A549 (cell line): Measurements from ENCODE around the gene PES1. TPM values are rescaled to one million over a fixed set of nuclear protein-coding genes. Genes with fewer than 3 reads are reported as not detected.

Source experiments
- ATAC-seq, 2 experiments: fragments of 200-7000 bp in 1 of 2; fragments of >200 bp in 1 of 2; cut with Nextera tagmentation in 1 of 2; cut with Tn5 transposase in 1 of 2; 3 replicates each; pipeline versions ENCODE4 v1.8.0 to v1.9.1; 2018 to 2020; ENCODE audit warnings: mild to moderate bottlenecking in 1 of 2, moderate library complexity in 1 of 2
- CTCF ChIA-PET: fragments of 300-600 bp; sonication (Branson Sonifier 250); formaldehyde crosslinking; extraction: SDS; loops from one replicate; lab custom pipeline; 2021; ENCODE audit warnings: antibody characterized with exemption, inconsistent platforms; lab: Yijun Ruan, JAX
- POLR2A ChIA-PET: fragments of 350-600 bp; formaldehyde crosslinking; extraction: SDS; loops from one replicate; lab custom pipeline; 2021; ENCODE audit warnings: antibody characterized with exemption, inconsistent platforms; lab: Yijun Ruan, JAX
- DNase-seq, 2 experiments: peaks; one replicate each; pipeline versions ENCODE4 v3.0.0 to v3.0.0-alpha.2; 2011 to 2016; ENCODE audit warnings: low read depth in 1 of 2, low spot score in 1 of 2
- FAIRE-seq: peaks from 2 replicates; lab custom pipeline; 2011; peaks lifted over from hg19 to GRCh38; lab: Jason Lieb, UNC
- H3K27ac ChIP-seq, 2 experiments: fragments of >200 bp; sonication (Bioruptor Twin); formaldehyde crosslinking; 3 replicates each; pipeline ENCODE4 v1.5.1; 2016 to 2017
- H3K4me1 ChIP-seq: fragments of >200 bp; sonication (Bioruptor Twin); formaldehyde crosslinking; 3 replicates; pipeline ENCODE4 v1.6.1; 2016
- H3K4me2 ChIP-seq: fragments of >200 bp; sonication (Bioruptor Twin); formaldehyde crosslinking; 3 replicates; pipeline ENCODE4 v1.6.1; 2016
- H3K4me3 ChIP-seq: fragments of >200 bp; sonication (Bioruptor Twin); formaldehyde crosslinking; 3 replicates; pipeline ENCODE4 v1.5.1; 2016
- H3K9me3 ChIP-seq: fragments of >200 bp; sonication (Bioruptor Twin); formaldehyde crosslinking; 3 replicates; pipeline ENCODE4 v1.6.1; 2016
- CBX8 ChIP-seq: fragments of 200-600 bp; sonication (generic); IDR thresholded peaks from 2 replicates; pipeline ENCODE4 v1.6.1; 2016
- CEBPB ChIP-seq, 2 experiments: fragments of >200 bp in 1 of 2; sonication (Bioruptor Twin) in 1 of 2; formaldehyde crosslinking in 1 of 2; IDR thresholded peaks; 2 replicates each; pipeline ENCODE4 v1.6.1; 2012 to 2016
- CHD2 ChIP-seq: fragments of 150-350 bp; IDR thresholded peaks from 2 replicates; pipeline ENCODE4 v1.6.1; 2014; ENCODE audit warnings: low read length; ENCODE audit not compliant: partially characterized antibody
- EHF ChIP-seq: fragments of 250-450 bp; sonication (Bioruptor Pico); IDR thresholded peaks from 2 replicates; pipeline ENCODE4 v1.5.0; 2020; ENCODE audit warnings: mild to moderate bottlenecking
- EHMT2 ChIP-seq: fragments of 200-600 bp; sonication (generic); IDR thresholded peaks from 2 replicates; pipeline ENCODE4 v1.6.1; 2016; ENCODE audit warnings: antibody characterized with exemption, low read depth, mild to moderate bottlenecking, moderate library complexity
- FOSB ChIP-seq: fragments of 250-450 bp; sonication (Bioruptor Pico); IDR thresholded peaks from 2 replicates; pipeline ENCODE4 v1.5.0; 2020; ENCODE audit warnings: mild to moderate bottlenecking, moderate library complexity
- GATA3 ChIP-seq: IDR thresholded peaks from 2 replicates; pipeline ENCODE4 v1.6.1; 2012; ENCODE audit warnings: borderline replicate concordance
- HOXA7 ChIP-seq: fragments of 250-450 bp; sonication (Bioruptor Pico); IDR thresholded peaks from 2 replicates; pipeline ENCODE4 v1.5.0; 2020; ENCODE audit warnings: mild to moderate bottlenecking, moderate library complexity
- KDM5A ChIP-seq: fragments of 200-600 bp; sonication (generic); IDR thresholded peaks from 2 replicates; pipeline ENCODE4 v1.6.1; 2016; ENCODE audit warnings: antibody characterized with exemption, mild to moderate bottlenecking
- NFE2L2 ChIP-seq: fragments of 150-350 bp; conservative IDR thresholded peaks from 2 replicates; pipeline ENCODE4 v1.6.1; 2014; ENCODE audit warnings: low read length
- POLR2A ChIP-seq: IDR thresholded peaks from 2 replicates; pipeline ENCODE4 v1.6.1; 2012; ENCODE audit warnings: mild to moderate bottlenecking, low read length
- POLR2AphosphoS2 ChIP-seq: conservative IDR thresholded peaks from 2 replicates; pipeline ENCODE4 v1.6.1; 2012; ENCODE audit warnings: low read length, improper control_type of control experiment, inconsistent platforms
- RAD21 ChIP-seq, 2 experiments: fragments of >200 bp in 1 of 2; sonication (Bioruptor Twin) in 1 of 2; formaldehyde crosslinking in 1 of 2; IDR thresholded peaks in 1 of 2; conservative IDR thresholded peaks in 1 of 2; 2 replicates in 1 of 2; 3 replicates in 1 of 2; pipeline ENCODE4 v1.6.1; 2012 to 2018; ENCODE audit warnings: inconsistent platforms in 1 of 2
- RARB ChIP-seq: fragments of 250-450 bp; sonication (Bioruptor Pico); IDR thresholded peaks from 2 replicates; pipeline ENCODE4 v1.8.0; 2021; ENCODE audit warnings: mild to moderate bottlenecking, moderate library complexity
- RCOR1 ChIP-seq: fragments of 150-350 bp; IDR thresholded peaks from 2 replicates; pipeline ENCODE4 v1.6.1; 2014; ENCODE audit warnings: antibody characterized with exemption, low read length, low read depth
- SMC3 ChIP-seq: fragments of >200 bp; sonication (Bioruptor Twin); formaldehyde crosslinking; IDR thresholded peaks from 3 replicates; pipeline ENCODE4 v1.6.1; 2018; ENCODE audit warnings: inconsistent platforms
- SREBF2 ChIP-seq: fragments of 450-650 bp; IDR thresholded peaks from 2 replicates; pipeline ENCODE4 v1.6.1; 2014; ENCODE audit warnings: mild to moderate bottlenecking, moderate library complexity
- TFCP2L1 ChIP-seq: fragments of 250-450 bp; sonication (Bioruptor Pico); IDR thresholded peaks from 2 replicates; pipeline ENCODE4 v1.5.0; 2021; ENCODE audit warnings: mild to moderate bottlenecking
- ZNF302 ChIP-seq: fragments of 250-450 bp; sonication (Bioruptor Pico); IDR thresholded peaks from 2 replicates; pipeline ENCODE4 v1.9.0; 2021; ENCODE audit warnings: inconsistent platforms, mild to moderate bottlenecking, moderate library complexity
- WGBS: methylation state at CpG from one replicate; pipeline ENCODE4 v1.1.6; 2017; ENCODE audit errors: missing lambda C conversion rate; 5-methylcytosine and 5-hydroxymethylcytosine counted together
- polyA plus RNA-seq, 4 experiments: library from polyadenylated mRNA; depleted of rRNA in 3 of 4; stranded (reverse); fragments of >200 nt; fragmentation: RNase III in 1 of 4; extraction: RNeasy Plus Mini Kit Qiagen cat#74134 plus additional on column Dnase treatment in 1 of 4; gene quantifications; 2 replicates in 3 of 4; 3 replicates in 1 of 4; pipeline ENCODE4 v1.2.3, GENCODE V29; 2011 to 2017
- TF ChIP-seq, protein P1 (sequence below): fragments of >200 bp; sonication (Bioruptor Twin); formaldehyde crosslinking; IDR thresholded peaks from 2 replicates; pipeline ENCODE4 v1.6.1; 2016
- TF ChIP-seq, protein P2 (sequence below): fragments of 250-450 bp; sonication (Bioruptor Pico); IDR thresholded peaks from 2 replicates; pipeline ENCODE4 v1.5.0; 2020; ENCODE audit warnings: low read depth, mild to moderate bottlenecking, moderate library complexity
- TF ChIP-seq, protein P3 (sequence below): fragments of >200 bp; sonication (Bioruptor Twin); formaldehyde crosslinking; IDR thresholded peaks from 3 replicates; pipeline ENCODE4 v1.5.1; 2016
- TF ChIP-seq, protein P4 (sequence below): fragments of 250-450 bp; sonication (Bioruptor Pico); IDR thresholded peaks from 2 replicates; pipeline ENCODE4 v1.5.0; 2021; ENCODE audit warnings: mild to moderate bottlenecking, moderate library complexity, borderline replicate concordance
- TF ChIP-seq, protein P5 (sequence below): IDR thresholded peaks from 2 replicates; pipeline ENCODE4 v1.6.1; 2012
- TF ChIP-seq, protein P6 (sequence below): IDR thresholded peaks from 2 replicates; pipeline ENCODE4 v1.6.1; 2012

PES1 gene
- polyA plus RNA-seq, 2 of the 4 experiments (the other 2 are of a cell fraction), result 107 to 111 TPM

DNA sequence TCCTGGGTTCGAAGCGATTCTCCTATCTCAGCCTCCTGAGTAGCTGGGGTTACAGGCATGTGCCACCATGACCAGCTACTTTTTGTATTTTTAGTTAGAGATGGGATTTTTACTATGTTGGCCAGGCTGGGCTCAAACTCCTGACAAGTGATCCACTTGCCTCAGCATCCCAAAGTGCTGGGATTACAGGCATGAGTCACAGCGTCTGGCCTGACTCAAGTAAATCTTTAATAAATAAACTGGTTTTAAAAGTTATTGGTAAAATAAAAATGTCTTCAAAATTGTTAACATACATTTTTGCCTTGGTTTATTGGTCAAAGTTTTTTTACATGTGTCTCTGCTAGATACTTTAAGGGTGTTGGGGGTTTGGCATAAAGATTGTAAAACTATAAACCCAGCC lies 7.3 kb upstream of the PES1 start:
- FAIRE-seq, result no peak
- DNase-seq, result no peak
- no peak for ATAC-seq
- 80% methylated on average over 3 of the region's 3 CpGs for WGBS
- no peak overlapping the region for H3K4me3 ChIP-seq
- H3K9me3 ChIP-seq, result no peaks in the 10 kb centered on the region
- ChIA-PET CTCF (interaction anchor here (1.1 to 1.2 kb wide), 3 partner anchors 15 to 321 kb away, joined by 3 read pairs; no protein-coding TSS in a partner anchor), POLR2A (no interaction called here)
- H3K4me2 ChIP-seq, result no peak overlapping the region
- no peak for TF ChIP-seq HOXA7 (CRISPR knock-in tag)
- no peak for TF ChIP-seq CEBPB (IDR thresholded peaks at IDR 0.05)
- TF ChIP-seq, protein P1, sequence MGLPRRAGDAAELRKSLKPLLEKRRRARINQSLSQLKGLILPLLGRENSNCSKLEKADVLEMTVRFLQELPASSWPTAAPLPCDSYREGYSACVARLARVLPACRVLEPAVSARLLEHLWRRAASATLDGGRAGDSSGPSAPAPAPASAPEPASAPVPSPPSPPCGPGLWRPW, result no peak
- TF ChIP-seq, protein P2, sequence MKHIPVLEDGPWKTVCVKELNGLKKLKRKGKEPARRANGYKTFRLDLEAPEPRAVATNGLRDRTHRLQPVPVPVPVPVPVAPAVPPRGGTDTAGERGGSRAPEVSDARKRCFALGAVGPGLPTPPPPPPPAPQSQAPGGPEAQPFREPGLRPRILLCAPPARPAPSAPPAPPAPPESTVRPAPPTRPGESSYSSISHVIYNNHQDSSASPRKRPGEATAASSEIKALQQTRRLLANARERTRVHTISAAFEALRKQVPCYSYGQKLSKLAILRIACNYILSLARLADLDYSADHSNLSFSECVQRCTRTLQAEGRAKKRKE (CRISPR knock-in tag), result no peak
- TF ChIP-seq FOSB, result no peak
- no peak for TF ChIP-seq GATA3
- TF ChIP-seq CBX8, result no peak
- no peak for TF ChIP-seq SREBF2
- TF ChIP-seq, protein P3, sequence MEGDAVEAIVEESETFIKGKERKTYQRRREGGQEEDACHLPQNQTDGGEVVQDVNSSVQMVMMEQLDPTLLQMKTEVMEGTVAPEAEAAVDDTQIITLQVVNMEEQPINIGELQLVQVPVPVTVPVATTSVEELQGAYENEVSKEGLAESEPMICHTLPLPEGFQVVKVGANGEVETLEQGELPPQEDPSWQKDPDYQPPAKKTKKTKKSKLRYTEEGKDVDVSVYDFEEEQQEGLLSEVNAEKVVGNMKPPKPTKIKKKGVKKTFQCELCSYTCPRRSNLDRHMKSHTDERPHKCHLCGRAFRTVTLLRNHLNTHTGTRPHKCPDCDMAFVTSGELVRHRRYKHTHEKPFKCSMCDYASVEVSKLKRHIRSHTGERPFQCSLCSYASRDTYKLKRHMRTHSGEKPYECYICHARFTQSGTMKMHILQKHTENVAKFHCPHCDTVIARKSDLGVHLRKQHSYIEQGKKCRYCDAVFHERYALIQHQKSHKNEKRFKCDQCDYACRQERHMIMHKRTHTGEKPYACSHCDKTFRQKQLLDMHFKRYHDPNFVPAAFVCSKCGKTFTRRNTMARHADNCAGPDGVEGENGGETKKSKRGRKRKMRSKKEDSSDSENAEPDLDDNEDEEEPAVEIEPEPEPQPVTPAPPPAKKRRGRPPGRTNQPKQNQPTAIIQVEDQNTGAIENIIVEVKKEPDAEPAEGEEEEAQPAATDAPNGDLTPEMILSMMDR, result no peak
- no peak for TF ChIP-seq EHMT2
- no peak for TF ChIP-seq CHD2
- TF ChIP-seq POLR2AphosphoS2, result no peak
- no peak for TF ChIP-seq SMC3
- no peak for TF ChIP-seq NFE2L2
- H3K27ac ChIP-seq, result no peak overlapping the region
- H3K4me1 ChIP-seq, result no peaks in the 10 kb centered on the region

DNA sequence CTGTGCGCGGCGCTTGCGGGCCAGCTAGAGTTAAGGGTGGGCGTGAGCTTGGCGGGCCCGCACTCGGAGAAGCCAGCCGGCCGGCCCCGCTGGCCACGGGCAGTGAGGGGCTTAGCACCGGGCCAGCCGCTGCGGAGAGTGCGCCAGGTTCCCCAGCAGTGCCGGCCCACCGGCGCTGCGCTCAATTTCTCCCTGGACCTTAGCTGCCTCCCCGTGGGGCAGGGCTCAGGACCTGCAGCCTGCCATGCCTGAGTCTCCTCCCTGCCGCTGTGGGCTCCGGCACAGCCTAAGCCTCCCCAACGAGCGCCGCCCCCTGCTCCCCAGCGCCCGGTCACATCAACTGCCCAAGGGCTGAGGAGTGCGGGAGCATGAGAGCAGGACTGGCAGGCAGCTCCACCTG lies 5.2 kb upstream of the PES1 start:
- Histone ChIP-seq H3K4me1 (no peaks in the 10 kb centered on the region), H3K4me3 (no peak overlapping the region), H3K27ac (no peak overlapping the region), H3K9me3 (no peaks in the 10 kb centered on the region), H3K4me2 (no peak overlapping the region)
- CTCF ChIA-PET, result interaction anchor here (0.8 kb wide), 1 partner anchor 9 kb away, joined by 3 read pairs; no protein-coding TSS in a partner anchor
- POLR2A ChIA-PET, result no interaction called here
- no peak for FAIRE-seq
- no peak for ATAC-seq
- no peak for DNase-seq
- no CpG with 5 or more reads among the region's 29 CpGs for WGBS
- TF ChIP-seq, protein P4, sequence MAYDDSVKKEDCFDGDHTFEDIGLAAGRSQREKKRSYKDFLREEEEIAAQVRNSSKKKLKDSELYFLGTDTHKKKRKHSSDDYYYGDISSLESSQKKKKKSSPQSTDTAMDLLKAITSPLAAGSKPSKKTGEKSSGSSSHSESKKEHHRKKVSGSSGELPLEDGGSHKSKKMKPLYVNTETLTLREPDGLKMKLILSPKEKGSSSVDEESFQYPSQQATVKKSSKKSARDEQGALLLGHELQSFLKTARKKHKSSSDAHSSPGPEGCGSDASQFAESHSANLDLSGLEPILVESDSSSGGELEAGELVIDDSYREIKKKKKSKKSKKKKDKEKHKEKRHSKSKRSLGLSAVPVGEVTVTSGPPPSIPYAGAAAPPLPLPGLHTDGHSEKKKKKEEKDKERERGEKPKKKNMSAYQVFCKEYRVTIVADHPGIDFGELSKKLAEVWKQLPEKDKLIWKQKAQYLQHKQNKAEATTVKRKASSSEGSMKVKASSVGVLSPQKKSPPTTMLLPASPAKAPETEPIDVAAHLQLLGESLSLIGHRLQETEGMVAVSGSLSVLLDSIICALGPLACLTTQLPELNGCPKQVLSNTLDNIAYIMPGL, result no peak
- TF ChIP-seq RCOR1, result no peak
- TF ChIP-seq RARB (CRISPR knock-in tag), result no peak
- TF ChIP-seq, protein P5, sequence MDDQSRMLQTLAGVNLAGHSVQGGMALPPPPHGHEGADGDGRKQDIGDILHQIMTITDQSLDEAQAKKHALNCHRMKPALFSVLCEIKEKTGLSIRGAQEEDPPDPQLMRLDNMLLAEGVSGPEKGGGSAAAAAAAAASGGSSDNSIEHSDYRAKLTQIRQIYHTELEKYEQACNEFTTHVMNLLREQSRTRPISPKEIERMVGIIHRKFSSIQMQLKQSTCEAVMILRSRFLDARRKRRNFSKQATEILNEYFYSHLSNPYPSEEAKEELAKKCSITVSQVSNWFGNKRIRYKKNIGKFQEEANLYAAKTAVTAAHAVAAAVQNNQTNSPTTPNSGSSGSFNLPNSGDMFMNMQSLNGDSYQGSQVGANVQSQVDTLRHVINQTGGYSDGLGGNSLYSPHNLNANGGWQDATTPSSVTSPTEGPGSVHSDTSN, result no peak
- no peak for TF ChIP-seq HOXA7 (CRISPR knock-in tag)
- TF ChIP-seq RAD21 (conservative IDR thresholded peaks at IDR 0.05 in 1 of 2, IDR thresholded peaks at IDR 0.05 in 1 of 2), result no peak
- TF ChIP-seq EHF, result no peak
- TF ChIP-seq, protein P6, sequence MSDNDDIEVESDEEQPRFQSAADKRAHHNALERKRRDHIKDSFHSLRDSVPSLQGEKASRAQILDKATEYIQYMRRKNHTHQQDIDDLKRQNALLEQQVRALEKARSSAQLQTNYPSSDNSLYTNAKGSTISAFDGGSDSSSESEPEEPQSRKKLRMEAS, result no peak
- TF ChIP-seq TFCP2L1 (CRISPR knock-in tag), result no peak
- TF ChIP-seq CEBPB (IDR thresholded peaks at IDR 0.05), result no peak
- TF ChIP-seq POLR2A, result no peak
- TF ChIP-seq ZNF302, result no peak
- TF ChIP-seq CHD2, result no peak
- no peak for TF ChIP-seq KDM5A
